HepG2 (cell line): ENCODE data around the gene HAND1. TPM values are rescaled to one million over a fixed set of nuclear protein-coding genes. Genes with fewer than 3 reads are reported as not detected.

ENCODE experiments used
- ATAC-seq: fragments of 200-7000 bp; cut with Tn5 transposase; 3 replicates; pipeline ENCODE4 v1.9.1; 2020; ENCODE audit warnings: mild to moderate bottlenecking, moderate library complexity
- BruUV-seq: library from RNA; stranded (reverse); fragments of 400-500 nt; replicated peaks from 2 replicates; lab custom pipeline; 2021; lab: Mats Ljungman, UMichigan
- CTCF ChIA-PET: fragments of 300-600 bp; formaldehyde crosslinking; extraction: SDS; loops from one replicate; lab custom pipeline; 2021; ENCODE audit warnings: low total read pairs, inconsistent platforms, low intra/inter-chr PET ratio; lab: Yijun Ruan, JAX
- POLR2A ChIA-PET: fragments of 350-600 bp; sonication (Branson Sonifier 250); formaldehyde crosslinking; loops from one replicate; lab custom pipeline; 2020; ENCODE audit warnings: antibody characterized with exemption, inconsistent platforms; lab: Yijun Ruan, JAX
- DNase-seq: peaks from one replicate; pipeline ENCODE4 v3.0.0-alpha.2; 2015; ENCODE audit warnings: low spot score
- FAIRE-seq: peaks from 3 replicates; lab custom pipeline; 2011; peaks lifted over from hg19 to GRCh38; lab: Jason Lieb, UNC
- H2AFZ ChIP-seq: one replicate; pipeline ENCODE4 v1.6.1; 2011; ENCODE audit warnings: low read length, inconsistent platforms
- H3K27ac ChIP-seq: fragments of 300-600 bp; 3 replicates; pipeline ENCODE4 v1.8.0; 2011; ENCODE audit warnings: mixed run types, mild to moderate bottlenecking, mixed read lengths, low read length, inconsistent platforms; ENCODE audit not compliant: insufficient read depth; ENCODE audit errors: extremely low read length
- H3K27me3 ChIP-seq, 2 experiments: fragments of 200-600 bp in 1 of 2; 2 replicates in 1 of 2; 3 replicates in 1 of 2; pipeline versions ENCODE4 v1.6.0 to v1.8.0; 2011; ENCODE audit warnings: low read length in 2 of 2, mild to moderate bottlenecking in 2 of 2, moderate library complexity in 2 of 2, inconsistent platforms in 1 of 2; ENCODE audit not compliant: insufficient read depth in 2 of 2, control insufficient read depth in 1 of 2
- H3K36me3 ChIP-seq, 2 experiments: fragments of 200-600 bp in 1 of 2; replicated peaks in 1 of 2; 2 replicates in 1 of 2; 3 replicates in 1 of 2; pipeline versions ENCODE4 v1.5.1 to v1.8.0; 2011; ENCODE audit warnings: low read length in 2 of 2, inconsistent platforms in 1 of 2; ENCODE audit not compliant: insufficient read depth in 2 of 2, control insufficient read depth in 1 of 2
- H3K4me1 ChIP-seq: 2 replicates; pipeline ENCODE4 v1.5.1; 2012; ENCODE audit warnings: low read length, inconsistent platforms; ENCODE audit not compliant: insufficient read depth
- H3K4me2 ChIP-seq: 2 replicates; pipeline ENCODE4 v1.6.0; 2011; ENCODE audit warnings: low read depth, low read length, inconsistent platforms
- H3K4me3 ChIP-seq, 3 experiments: fragments of 200-600 bp in 1 of 3; sonication (generic), shearing (Covaris generic) in 1 of 3; replicated peaks in 1 of 3; 2 replicates each; pipeline ENCODE4 v1.5.1; 2011 to 2016; ENCODE audit warnings: low read length in 3 of 3, inconsistent platforms in 2 of 3, low read depth in 2 of 3, mild to moderate bottlenecking in 2 of 3, control low read depth in 1 of 3, mixed read lengths in 1 of 3; ENCODE audit not compliant: insufficient read depth in 1 of 3
- H3K79me2 ChIP-seq: one replicate; pipeline ENCODE4 v1.6.1; 2011; ENCODE audit warnings: low read length, inconsistent platforms; ENCODE audit not compliant: insufficient read depth
- H3K9ac ChIP-seq: 2 replicates; pipeline ENCODE4 v1.6.0; 2011; ENCODE audit warnings: mild to moderate bottlenecking, low read depth, low read length, inconsistent platforms; ENCODE audit not compliant: insufficient read depth
- H3K9me3 ChIP-seq: 2 replicates; pipeline ENCODE4 v1.5.1; 2012; ENCODE audit warnings: mild to moderate bottlenecking, low read length
- H4K20me1 ChIP-seq: 2 replicates; pipeline ENCODE4 v1.6.0; 2011; ENCODE audit warnings: inconsistent platforms, mild to moderate bottlenecking, low read length, moderate library complexity; ENCODE audit not compliant: insufficient read depth
- ATM ChIP-seq: fragments of 450-650 bp; IDR thresholded peaks from 2 replicates; pipeline ENCODE4 v1.7.1; 2017; ENCODE audit warnings: mild to moderate bottlenecking, borderline replicate concordance
- CCDC6 ChIP-seq: sonication (generic); formaldehyde crosslinking; IDR thresholded peaks from 2 replicates; pipeline ENCODE4 v1.8.1; 2022; ENCODE audit warnings: mild to moderate bottlenecking, missing genetic modification reagents, moderate library complexity
- LCORL ChIP-seq, 2 experiments: fragments of 450-650 bp in 1 of 2; sonication (generic) in 1 of 2; formaldehyde crosslinking in 1 of 2; IDR thresholded peaks; 2 replicates each; pipeline versions ENCODE4 v1.5.0 to v1.6.1; 2017 to 2020; ENCODE audit warnings: antibody characterized with exemption in 1 of 2, missing genetic modification reagents in 1 of 2
- NFKBIZ ChIP-seq: IDR thresholded peaks from 2 replicates; pipeline ENCODE4 v1.6.1; 2018; ENCODE audit warnings: missing genetic modification reagents, missing compliant biosample characterization
- PAX8 ChIP-seq: sonication (generic); formaldehyde crosslinking; IDR thresholded peaks from 2 replicates; pipeline ENCODE4 v1.8.0; 2022; ENCODE audit warnings: mild to moderate bottlenecking, missing genetic modification reagents, borderline replicate concordance
- SMAD1 ChIP-seq: sonication (generic); formaldehyde crosslinking; IDR thresholded peaks from 2 replicates; pipeline ENCODE4 v1.4.0; 2020; ENCODE audit warnings: missing genetic modification reagents, low read depth, mild to moderate bottlenecking, borderline replicate concordance
- SRY ChIP-seq: sonication (generic); formaldehyde crosslinking; IDR thresholded peaks from 2 replicates; pipeline ENCODE4 v1.8.0; 2022; ENCODE audit warnings: mild to moderate bottlenecking, missing genetic modification reagents
- TAF15 ChIP-seq: fragments of 200-400 bp; formaldehyde crosslinking; IDR thresholded peaks from one replicate; pipeline ENCODE4 v1.6.1; 2018; ENCODE audit warnings: mild to moderate bottlenecking, low read depth, low read length; ENCODE audit not compliant: poor library complexity, severe bottlenecking
- TCF12 ChIP-seq, 2 experiments: fragments of 450-650 bp in 1 of 2; sonication (generic) in 1 of 2; formaldehyde crosslinking in 1 of 2; IDR thresholded peaks; 2 replicates each; pipeline versions ENCODE4 v1.6.1 to v1.8.0; 2017 to 2022; ENCODE audit warnings: antibody characterized with exemption in 1 of 2, mild to moderate bottlenecking in 1 of 2, missing genetic modification reagents in 1 of 2, moderate library complexity in 1 of 2
- WGBS: methylation state at CpG from one replicate; pipeline ENCODE4 v1.1.6; 2017; ENCODE audit warnings: low lambda C conversion rate; 5-methylcytosine and 5-hydroxymethylcytosine counted together
- in situ Hi-C: cut with HindIII; loops from 2 replicates; pipeline ENCODE4 v1.10.0; 2017; ENCODE audit warnings: low pct_unique_long_range_greater_than_20kb; ENCODE audit not compliant: extremely low pct_ligation_motif_present
- intact Hi-C: fragments of 100-400 bp; cut with micrococcal nuclease; formaldehyde crosslinking; loops from one replicate; pipeline ENCODE4 v1.10.0; 2022; ENCODE audit not compliant: unreplicated experiment
- polyA plus RNA-seq, 8 experiments: library from polyadenylated mRNA; depleted of rRNA in 3 of 8; stranded (reverse) in 7 of 8; unstranded in 1 of 8; fragments of >200 nt; fragmentation: Illumina TruSeq in 4 of 8; extraction: Trizol in 4 of 8; gene quantifications; 2 replicates each; pipeline versions ENCODE4 v1.2.1 to v1.2.3, GENCODE V29; 2011 to 2016; ENCODE audit warnings: low read depth in 4 of 8, missing spikeins in 1 of 8, mixed read lengths in 1 of 8; ENCODE audit not compliant: insufficient read depth in 1 of 8
- total RNA-seq, 5 experiments: library from RNA; depleted of rRNA; stranded (reverse); fragments of >200 nt; fragmentation: Illumina TruSeq; extraction: Trizol; gene quantifications; 2 replicates each; pipeline ENCODE4 v1.2.3, GENCODE V29; 2016; ENCODE audit warnings: low read depth in 1 of 5
- TF ChIP-seq, protein P1 (sequence below): sonication (generic); formaldehyde crosslinking; IDR thresholded peaks from 2 replicates; pipeline ENCODE4 v1.9.0; 2022; ENCODE audit warnings: low read depth, missing genetic modification reagents
- TF ChIP-seq, protein P2 (sequence below): sonication (generic); formaldehyde crosslinking; IDR thresholded peaks from 2 replicates; pipeline ENCODE4 v1.5.1; 2020; ENCODE audit warnings: mild to moderate bottlenecking, missing genetic modification reagents, borderline replicate concordance

The HAND1 gene
- total and polyA plus RNA-seq, 2 of the 13 experiments (the other 11 are each of a cell fraction or from before 2014, with no cell fraction given) = not detected

DNA sequence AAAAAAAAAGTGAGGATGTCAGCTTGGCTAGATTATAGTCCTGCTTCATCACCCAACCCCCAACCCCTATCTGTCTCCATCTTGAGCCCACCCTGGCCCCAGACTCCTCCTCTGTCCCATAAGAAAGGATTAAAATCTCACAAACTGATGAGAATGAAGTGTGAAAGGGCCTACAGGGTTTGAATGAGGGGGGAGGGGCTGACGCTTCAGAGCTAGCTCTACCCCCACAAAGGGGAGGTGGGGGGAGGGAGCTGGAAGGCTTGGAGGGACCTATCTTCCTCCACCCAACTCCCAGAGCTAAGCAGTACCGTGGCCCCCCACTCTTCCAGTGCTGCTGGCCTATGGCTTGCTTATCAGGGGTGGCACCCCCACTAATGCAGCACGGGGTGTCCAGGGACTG lies 43.7 kb upstream of the HAND1 start:
- Histone ChIP-seq H3K4me3 (no peak overlapping the region), H3K36me3 (no peaks in the 10 kb centered on the region), H3K9ac (no peak overlapping the region), H3K27me3 (peaks cover 0 to 10% of the 10 kb centered on the region in 2 experiments; a peak in 2 of 5 replicates), H3K27ac (no peak overlapping the region), H3K9me3 (no peaks in the 10 kb centered on the region), H2AFZ (no peak overlapping the region), H3K4me1 (no peaks in the 10 kb centered on the region), H3K4me2 (no peak overlapping the region), H3K79me2 (no peaks in the 10 kb centered on the region), H4K20me1 (no peaks in the 10 kb centered on the region)
- FAIRE-seq (no peak), ATAC-seq (no peak), DNase-seq (no peak)
- ChIA-PET POLR2A (no interaction called here), CTCF (no interaction called here)
- in situ Hi-C loops = loop anchor here (5.0 kb wide), 1 partner anchor 86 kb away; no protein-coding TSS in a partner anchor
- intact Hi-C loops = loop anchor here (1.0 kb wide), 1 partner anchor 89 kb away; no protein-coding TSS in a partner anchor
- TF ChIP-seq ATM = no peak
- TF ChIP-seq NFKBIZ = no peak
- TF ChIP-seq CCDC6 (CRISPR knock-in tag) = no peak
- TF ChIP-seq, protein P1, sequence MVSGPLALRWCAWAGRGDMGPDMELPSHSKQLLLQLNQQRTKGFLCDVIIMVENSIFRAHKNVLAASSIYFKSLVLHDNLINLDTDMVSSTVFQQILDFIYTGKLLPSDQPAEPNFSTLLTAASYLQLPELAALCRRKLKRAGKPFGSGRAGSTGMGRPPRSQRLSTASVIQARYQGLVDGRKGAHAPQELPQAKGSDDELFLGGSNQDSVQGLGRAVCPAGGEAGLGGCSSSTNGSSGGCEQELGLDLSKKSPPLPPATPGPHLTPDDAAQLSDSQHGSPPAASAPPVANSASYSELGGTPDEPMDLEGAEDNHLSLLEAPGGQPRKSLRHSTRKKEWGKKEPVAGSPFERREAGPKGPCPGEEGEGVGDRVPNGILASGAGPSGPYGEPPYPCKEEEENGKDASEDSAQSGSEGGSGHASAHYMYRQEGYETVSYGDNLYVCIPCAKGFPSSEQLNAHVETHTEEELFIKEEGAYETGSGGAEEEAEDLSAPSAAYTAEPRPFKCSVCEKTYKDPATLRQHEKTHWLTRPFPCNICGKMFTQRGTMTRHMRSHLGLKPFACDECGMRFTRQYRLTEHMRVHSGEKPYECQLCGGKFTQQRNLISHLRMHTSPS = no peak
- TF ChIP-seq TCF12 (IDR thresholded peaks at IDR 0.05) = no peak
- TF ChIP-seq TCF12 (CRISPR knock-in tag; IDR thresholded peaks at IDR 0.05) = no peak
- no peak for TF ChIP-seq SMAD1
- TF ChIP-seq LCORL (IDR thresholded peaks at IDR 0.05) = no peak
- TF ChIP-seq LCORL (CRISPR knock-in tag; IDR thresholded peaks at IDR 0.05) = no peak
- TF ChIP-seq, protein P2, sequence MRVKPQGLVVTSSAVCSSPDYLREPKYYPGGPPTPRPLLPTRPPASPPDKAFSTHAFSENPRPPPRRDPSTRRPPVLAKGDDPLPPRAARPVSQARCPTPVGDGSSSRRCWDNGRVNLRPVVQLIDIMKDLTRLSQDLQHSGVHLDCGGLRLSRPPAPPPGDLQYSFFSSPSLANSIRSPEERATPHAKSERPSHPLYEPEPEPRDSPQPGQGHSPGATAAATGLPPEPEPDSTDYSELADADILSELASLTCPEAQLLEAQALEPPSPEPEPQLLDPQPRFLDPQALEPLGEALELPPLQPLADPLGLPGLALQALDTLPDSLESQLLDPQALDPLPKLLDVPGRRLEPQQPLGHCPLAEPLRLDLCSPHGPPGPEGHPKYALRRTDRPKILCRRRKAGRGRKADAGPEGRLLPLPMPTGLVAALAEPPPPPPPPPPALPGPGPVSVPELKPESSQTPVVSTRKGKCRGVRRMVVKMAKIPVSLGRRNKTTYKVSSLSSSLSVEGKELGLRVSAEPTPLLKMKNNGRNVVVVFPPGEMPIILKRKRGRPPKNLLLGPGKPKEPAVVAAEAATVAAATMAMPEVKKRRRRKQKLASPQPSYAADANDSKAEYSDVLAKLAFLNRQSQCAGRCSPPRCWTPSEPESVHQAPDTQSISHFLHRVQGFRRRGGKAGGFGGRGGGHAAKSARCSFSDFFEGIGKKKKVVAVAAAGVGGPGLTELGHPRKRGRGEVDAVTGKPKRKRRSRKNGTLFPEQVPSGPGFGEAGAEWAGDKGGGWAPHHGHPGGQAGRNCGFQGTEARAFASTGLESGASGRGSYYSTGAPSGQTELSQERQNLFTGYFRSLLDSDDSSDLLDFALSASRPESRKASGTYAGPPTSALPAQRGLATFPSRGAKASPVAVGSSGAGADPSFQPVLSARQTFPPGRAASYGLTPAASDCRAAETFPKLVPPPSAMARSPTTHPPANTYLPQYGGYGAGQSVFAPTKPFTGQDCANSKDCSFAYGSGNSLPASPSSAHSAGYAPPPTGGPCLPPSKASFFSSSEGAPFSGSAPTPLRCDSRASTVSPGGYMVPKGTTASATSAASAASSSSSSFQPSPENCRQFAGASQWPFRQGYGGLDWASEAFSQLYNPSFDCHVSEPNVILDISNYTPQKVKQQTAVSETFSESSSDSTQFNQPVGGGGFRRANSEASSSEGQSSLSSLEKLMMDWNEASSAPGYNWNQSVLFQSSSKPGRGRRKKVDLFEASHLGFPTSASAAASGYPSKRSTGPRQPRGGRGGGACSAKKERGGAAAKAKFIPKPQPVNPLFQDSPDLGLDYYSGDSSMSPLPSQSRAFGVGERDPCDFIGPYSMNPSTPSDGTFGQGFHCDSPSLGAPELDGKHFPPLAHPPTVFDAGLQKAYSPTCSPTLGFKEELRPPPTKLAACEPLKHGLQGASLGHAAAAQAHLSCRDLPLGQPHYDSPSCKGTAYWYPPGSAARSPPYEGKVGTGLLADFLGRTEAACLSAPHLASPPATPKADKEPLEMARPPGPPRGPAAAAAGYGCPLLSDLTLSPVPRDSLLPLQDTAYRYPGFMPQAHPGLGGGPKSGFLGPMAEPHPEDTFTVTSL (CRISPR knock-in tag) = no peak
- TF ChIP-seq TAF15 = no peak
- TF ChIP-seq PAX8 (CRISPR knock-in tag) = no peak
- no peak for TF ChIP-seq SRY
- 20% methylated on average over 2 of the region's 3 CpGs for WGBS
- BruUV-seq = no TSS peak
